ENCODE data around the gene C1orf198. TPM values are rescaled to one million over a fixed set of nuclear protein-coding genes. Genes with fewer than 3 reads are reported as not detected.

The C1orf198 gene
- total and polyA plus RNA-seq, 12 donors, result 26.0 to 66.0 (median 42.9) TPM

- no peaks in the 10 kb centered on the region for H3K27me3 ChIP-seq
- no peak for DNase-seq
- peaks cover 0 to 12% (median 0%) of the 10 kb centered on the region in 9 donors for H3K4me1 ChIP-seq
- peak in 5 of 8 donors; percentile 30 to 73 (median 40) for ATAC-seq
- H3K4me3 ChIP-seq, result no peak overlapping the region
- H3K9me3 ChIP-seq, result no peaks in the 10 kb centered on the region
- H3K36me3 ChIP-seq, result peaks cover 0 to 5% (median 0%) of the 10 kb centered on the region in 9 donors
- WGBS, 2 donors, result 90 to 96% methylated on average over 4 of the region's 4 CpGs
- intact Hi-C loops (cut with DNase I), result no loop called here
- H3K27ac ChIP-seq, result peak overlapping the region in 2 of 10 donors; percentile 14 to 15
- no peak for TF ChIP-seq CTCF (IDR thresholded peaks at IDR 0.05)
Observed at GRCh38 chr1:230898144-230898543, 29.8 kb upstream of the C1orf198 start.

- Histone ChIP-seq H3K4me3 (no peak overlapping the region), H3K4me1 (peaks cover 0 to 12% (median 0%) of the 10 kb centered on the region in 9 donors), H3K36me3 (peaks cover 0 to 5% (median 0%) of the 10 kb centered on the region in 9 donors), H3K9me3 (no peaks in the 10 kb centered on the region), H3K27me3 (no peaks in the 10 kb centered on the region), H3K27ac (peak overlapping the region in 3 of 10 donors; percentile 15 to 32 (median 20))
- DNase-seq (no peak), ATAC-seq (peak in 5 of 8 donors; percentile 41 to 75 (median 63))
- WGBS, 2 donors, result 68 to 77% methylated on average over 1 of the region's 1 CpG
- TF ChIP-seq CTCF (IDR thresholded peaks at IDR 0.05), result no peak
- intact Hi-C loops (cut with DNase I), result no loop called here
Observed at GRCh38 chr1:230896779-230897178, 28.5 kb upstream of the C1orf198 start.

- intact Hi-C loops (cut with DNase I), result no loop called here
- Histone ChIP-seq H3K4me1 (peaks cover 0 to 12% (median 0%) of the 10 kb centered on the region in 9 donors), H3K27me3 (no peaks in the 10 kb centered on the region), H3K4me3 (no peak overlapping the region), H3K36me3 (no peaks in the 10 kb centered on the region), H3K9me3 (no peaks in the 10 kb centered on the region), H3K27ac (no peak overlapping the region)
- TF ChIP-seq CTCF (IDR thresholded peaks at IDR 0.05), result no peak
- DNase-seq (no peak), ATAC-seq (no peak)
- whole genome bisulfite sequencing, 2 donors, result 89 to 98% methylated on average over 2 of the region's 2 CpGs
Observed at GRCh38 chr1:230895452-230895851, 27.1 kb upstream of the C1orf198 start.

- WGBS, 2 donors, result 88 to 90% methylated on average over 5 of the region's 5 CpGs
- Histone ChIP-seq H3K4me3 (no peak overlapping the region), H3K9me3 (no peaks in the 10 kb centered on the region), H3K4me1 (peaks cover 0 to 7% (median 0%) of the 10 kb centered on the region in 9 donors), H3K36me3 (no peaks in the 10 kb centered on the region), H3K27ac (no peak overlapping the region), H3K27me3 (no peaks in the 10 kb centered on the region)
- DNase-seq (no peak), ATAC-seq (no peak)
- intact Hi-C loops (cut with DNase I), result no loop called here
- TF ChIP-seq CTCF (IDR thresholded peaks at IDR 0.05), result no peak
Observed at GRCh38 chr1:230894664-230895063, 26.3 kb upstream of the C1orf198 start.
